Subcutaneous abdominal adipose tissue (tissue), 5 donors: ENCODE results near the gene METAP1D.
"Not testable (repeated sequence)": the region's sequence is repeated elsewhere in the genome, so short reads cannot be mapped to it uniquely, and the experiment has no call there.

Experiments
- H3K27ac ChIP-seq: one replicate; pipeline ENCODE4 v1.7.0; 2013; ENCODE audit warnings: low read depth, mild to moderate bottlenecking, inconsistent platforms, low read length, moderate library complexity
- H3K27me3 ChIP-seq, 5 donors: one replicate each; pipeline ENCODE4 v1.7.0; 2013; ENCODE audit warnings: low read length in 5 of 5, inconsistent platforms in 1 of 5; ENCODE audit not compliant: control insufficient read depth in 5 of 5, insufficient read depth in 4 of 5
- H3K36me3 ChIP-seq, 5 donors: one replicate each; pipeline ENCODE4 v1.7.0; 2013; ENCODE audit warnings: low read length in 5 of 5; ENCODE audit not compliant: control insufficient read depth in 5 of 5, insufficient read depth in 5 of 5
- H3K4me1 ChIP-seq, 5 donors: one replicate each; pipeline ENCODE4 v1.7.0; 2013; ENCODE audit warnings: low read length in 5 of 5, mild to moderate bottlenecking in 3 of 5, moderate library complexity in 1 of 5; ENCODE audit not compliant: control insufficient read depth in 5 of 5, insufficient read depth in 5 of 5
- H3K4me3 ChIP-seq, 5 donors: one replicate each; pipeline ENCODE4 v1.7.0; 2013; ENCODE audit warnings: low read length in 5 of 5, low read depth in 1 of 5
- H3K9ac ChIP-seq, 5 donors: one replicate each; pipeline ENCODE4 v1.7.0; 2013; ENCODE audit warnings: low read length in 5 of 5, mild to moderate bottlenecking in 4 of 5, moderate library complexity in 3 of 5
- H3K9me3 ChIP-seq, 5 donors: one replicate each; pipeline ENCODE4 v1.7.0; 2013; ENCODE audit warnings: low read length in 5 of 5; ENCODE audit not compliant: control insufficient read depth in 5 of 5
- donor health status: healthy.
- donor health status: healthy.
- donor health status: healthy.
- donor health status: healthy.
- donor health status: healthy.

The METAP1D gene

DNA sequence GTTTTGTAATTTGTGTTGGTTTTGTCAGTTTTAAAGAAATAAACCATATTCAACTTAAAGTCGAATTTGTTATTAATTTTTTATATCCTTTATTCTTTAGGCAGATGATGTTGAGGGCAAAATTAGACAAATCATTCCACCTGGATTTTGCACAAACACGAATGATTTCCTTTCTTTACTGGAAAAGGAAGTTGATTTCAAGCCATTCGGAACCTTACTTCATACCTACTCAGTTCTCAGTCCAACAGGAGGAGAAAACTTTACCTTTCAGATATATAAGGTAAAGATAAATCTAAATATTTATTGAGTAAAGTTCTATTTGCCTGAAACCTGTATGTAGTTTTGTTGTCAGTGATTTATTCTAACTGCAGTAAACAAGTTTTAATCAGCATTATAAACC is 34.5 kb upstream of the METAP1D start:
- no peaks in the 10 kb centered on the region for H3K9me3 ChIP-seq
- H3K4me3 ChIP-seq, result no peak overlapping the region
- H3K27me3 ChIP-seq, result no peaks in the 10 kb centered on the region
- H3K9ac ChIP-seq, result no peak overlapping the region
- peaks cover 17 to 36% (median 26%) of the 10 kb centered on the region in 5 donors for H3K36me3 ChIP-seq
- H3K27ac ChIP-seq, result no peak overlapping the region
- peaks cover 0 to 5% (median 0%) of the 10 kb centered on the region in 5 donors for H3K4me1 ChIP-seq

DNA sequence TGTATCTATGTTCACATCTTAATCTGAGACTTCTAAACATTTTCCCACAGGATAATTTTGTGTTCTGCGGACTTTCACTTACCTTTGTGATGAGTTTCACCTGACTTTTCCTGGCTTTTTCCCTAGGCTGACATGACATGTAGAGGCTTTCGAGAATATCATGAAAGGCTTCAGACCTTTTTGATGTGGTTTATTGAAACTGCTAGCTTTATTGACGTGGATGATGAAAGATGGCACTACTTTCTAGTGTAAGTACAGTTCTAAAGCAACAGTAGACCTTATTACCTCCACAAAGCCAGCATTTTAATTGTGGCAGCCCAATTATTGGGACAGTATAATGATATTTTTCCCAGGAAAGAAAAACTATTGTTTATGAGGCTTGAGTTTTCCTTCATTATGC is 34.1 kb upstream of the METAP1D start:
- Histone ChIP-seq H3K4me1 (peaks cover 0 to 5% (median 0%) of the 10 kb centered on the region in 5 donors), H3K4me3 (no peak overlapping the region), H3K27ac (no peak overlapping the region), H3K36me3 (peaks cover 17 to 36% (median 26%) of the 10 kb centered on the region in 5 donors), H3K27me3 (no peaks in the 10 kb centered on the region), H3K9ac (no peak overlapping the region), H3K9me3 (no peaks in the 10 kb centered on the region)

DNA sequence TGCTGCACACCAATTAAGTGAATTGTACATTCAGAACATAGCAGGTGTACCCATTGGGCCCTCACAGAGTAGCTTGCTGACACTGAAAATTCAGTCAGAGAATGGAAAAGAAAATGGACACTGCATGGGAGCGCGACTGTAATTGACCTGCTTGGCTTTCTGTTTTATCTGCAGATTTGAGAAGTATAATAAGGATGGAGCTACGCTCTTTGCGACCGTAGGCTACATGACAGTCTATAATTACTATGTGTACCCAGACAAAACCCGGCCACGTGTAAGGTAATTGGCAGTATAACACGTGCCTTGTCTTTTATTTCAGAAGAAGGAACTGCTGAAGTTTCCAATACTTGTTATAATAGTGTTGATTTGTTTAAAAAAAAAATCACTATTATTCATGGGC is 33.5 kb upstream of the METAP1D start:
- Histone ChIP-seq H3K4me3 (no peak overlapping the region), H3K4me1 (peaks cover 0 to 5% (median 0%) of the 10 kb centered on the region in 5 donors), H3K27ac (no peak overlapping the region), H3K9ac (no peak overlapping the region), H3K27me3 (no peaks in the 10 kb centered on the region), H3K36me3 (peaks cover 17 to 36% (median 22%) of the 10 kb centered on the region in 5 donors), H3K9me3 (no peaks in the 10 kb centered on the region)

DNA sequence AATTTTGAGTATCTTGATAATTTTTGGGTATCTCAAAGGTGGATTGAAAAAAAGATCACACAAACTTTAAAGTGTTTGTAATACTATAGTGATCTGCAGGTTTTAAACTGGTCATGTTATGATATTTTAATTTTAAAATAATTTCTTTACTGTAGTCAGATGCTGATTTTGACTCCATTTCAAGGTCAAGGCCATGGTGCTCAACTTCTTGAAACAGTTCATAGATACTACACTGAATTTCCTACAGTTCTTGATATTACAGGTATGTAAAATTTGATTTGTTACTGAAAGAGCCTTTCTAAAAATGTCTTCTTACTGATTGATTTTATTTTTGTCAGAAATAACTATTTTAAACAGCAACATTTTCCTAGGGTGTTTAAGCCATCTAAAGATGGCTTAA is 33.1 kb upstream of the METAP1D start:
- Histone ChIP-seq H3K4me3 (no peak overlapping the region), H3K36me3 (peaks cover 18 to 36% (median 23%) of the 10 kb centered on the region in 5 donors), H3K27ac (no peak overlapping the region), H3K9ac (no peak overlapping the region), H3K4me1 (peaks cover 0 to 5% (median 0%) of the 10 kb centered on the region in 5 donors), H3K27me3 (no peaks in the 10 kb centered on the region), H3K9me3 (no peaks in the 10 kb centered on the region)

GRCh38 chr2:171968509-171968908 is 31.2 kb upstream of the METAP1D start:
- peaks cover 22 to 40% (median 34%) of the 10 kb centered on the region in 5 donors for H3K36me3 ChIP-seq
- H3K27me3 ChIP-seq, result no peaks in the 10 kb centered on the region
- H3K4me1 ChIP-seq, result peaks cover 0 to 5% (median 0%) of the 10 kb centered on the region in 5 donors
- no peaks in the 10 kb centered on the region for H3K9me3 ChIP-seq
- no peak overlapping the region for H3K27ac ChIP-seq
- H3K4me3 ChIP-seq, result no peak overlapping the region
- no peak overlapping the region for H3K9ac ChIP-seq

DNA sequence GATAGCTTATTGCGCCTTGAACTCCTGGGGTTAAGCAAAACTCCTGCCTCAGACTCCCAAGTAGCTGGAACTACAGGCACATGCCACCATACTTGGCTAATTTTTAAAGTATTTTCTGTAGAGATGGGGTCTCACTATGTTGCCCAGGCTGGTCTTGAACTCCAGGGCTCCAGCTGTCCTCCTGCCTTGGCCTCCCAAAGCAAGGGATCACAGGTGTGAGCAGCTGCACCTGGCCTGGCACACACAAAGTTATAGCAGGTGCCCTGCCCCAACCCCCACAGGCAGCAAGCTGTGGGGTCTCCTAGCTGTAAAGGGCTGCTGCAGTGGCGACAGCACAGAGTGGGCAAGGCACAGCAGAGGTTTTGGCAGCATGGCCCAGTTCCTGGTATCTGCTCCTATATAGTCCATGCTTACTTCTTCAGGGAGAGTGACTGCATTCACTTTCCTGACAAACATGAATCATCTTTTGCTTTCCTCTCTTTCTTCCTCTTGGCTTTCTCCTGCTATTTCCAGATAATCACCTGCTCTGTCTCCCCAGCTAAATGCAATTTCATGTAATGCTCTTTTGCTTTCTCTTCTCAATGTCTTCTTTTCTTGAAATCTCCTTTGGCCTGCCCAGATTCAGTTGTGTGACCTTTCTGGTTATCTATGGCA is 27.3 kb upstream of the METAP1D start:
- H3K4me1 ChIP-seq, result peaks cover 0 to 5% (median 0%) of the 10 kb centered on the region in 5 donors
- H3K36me3 ChIP-seq, result peaks cover 6 to 29% (median 22%) of the 10 kb centered on the region in 5 donors

GRCh38 chr2:171979103-171979502 is 20.6 kb upstream of the METAP1D start:
- Histone ChIP-seq H3K4me3 (no peak overlapping the region), H3K27me3 (no peaks in the 10 kb centered on the region), H3K9me3 (no peaks in the 10 kb centered on the region), H3K27ac (no peak overlapping the region), H3K4me1 (no peaks in the 10 kb centered on the region), H3K9ac (no peak overlapping the region), H3K36me3 (peaks cover 22 to 40% (median 31%) of the 10 kb centered on the region in 5 donors)

More for the DNA sequence above, 27.3 kb upstream of the METAP1D start:
- no peak overlapping the region for H3K27ac ChIP-seq
- no peak overlapping the region for H3K9ac ChIP-seq
- H3K27me3 ChIP-seq, result no peaks in the 10 kb centered on the region
- H3K9me3 ChIP-seq, result no peaks in the 10 kb centered on the region
- no peak overlapping the region for H3K4me3 ChIP-seq

DNA sequence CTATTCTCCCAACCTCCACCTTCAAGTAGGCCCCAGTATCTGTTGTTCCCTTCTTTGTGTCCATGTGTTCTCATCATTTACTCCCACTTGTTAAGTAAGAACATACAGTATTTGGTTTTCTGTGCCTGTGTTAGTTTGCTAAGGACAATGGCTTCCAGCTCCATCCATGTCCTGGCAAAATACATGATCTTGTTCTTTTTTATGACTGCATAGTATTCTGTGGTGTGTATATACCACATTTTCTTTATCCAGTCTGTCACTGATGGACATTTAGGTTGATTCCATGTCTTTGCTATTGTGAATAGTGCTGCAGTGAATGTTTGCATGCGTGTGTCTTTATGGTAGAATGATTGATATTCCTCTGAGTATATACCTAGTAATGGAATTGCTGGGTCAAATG is 15.8 kb upstream of the METAP1D start:
- not testable (repeated sequence) for H3K4me3 ChIP-seq, H3K9ac ChIP-seq, H3K27ac ChIP-seq, H3K4me1 ChIP-seq, H3K9me3 ChIP-seq, H3K27me3 ChIP-seq
- peaks cover 16 to 30% (median 22%) of the 10 kb centered on the region in 5 donors for H3K36me3 ChIP-seq

DNA sequence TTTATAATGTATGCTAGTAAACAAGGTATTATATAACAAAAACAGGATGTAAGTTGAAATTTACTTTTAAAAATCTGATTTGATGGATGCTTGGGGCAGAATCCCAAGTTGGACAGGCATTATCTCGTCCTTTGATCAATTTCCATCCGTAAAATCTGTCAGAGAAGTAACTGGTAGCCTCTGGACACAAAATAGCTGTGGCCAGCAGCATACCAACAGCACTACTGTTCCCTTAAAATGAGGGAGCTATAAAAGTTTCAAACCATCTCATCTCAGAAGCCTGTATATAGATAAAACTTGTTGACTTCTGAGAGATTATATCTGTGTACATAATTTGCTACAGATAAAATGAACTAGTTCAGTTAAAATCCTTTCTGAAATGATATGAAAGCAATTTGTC is 14.7 kb upstream of the METAP1D start:
- H3K27ac ChIP-seq, result no peak overlapping the region
- no peaks in the 10 kb centered on the region for H3K9me3 ChIP-seq
- H3K4me1 ChIP-seq, result no peaks in the 10 kb centered on the region
- no peak overlapping the region for H3K9ac ChIP-seq
- no peaks in the 10 kb centered on the region for H3K27me3 ChIP-seq
- peaks cover 9 to 25% (median 11%) of the 10 kb centered on the region in 5 donors for H3K36me3 ChIP-seq
- no peak overlapping the region for H3K4me3 ChIP-seq

DNA sequence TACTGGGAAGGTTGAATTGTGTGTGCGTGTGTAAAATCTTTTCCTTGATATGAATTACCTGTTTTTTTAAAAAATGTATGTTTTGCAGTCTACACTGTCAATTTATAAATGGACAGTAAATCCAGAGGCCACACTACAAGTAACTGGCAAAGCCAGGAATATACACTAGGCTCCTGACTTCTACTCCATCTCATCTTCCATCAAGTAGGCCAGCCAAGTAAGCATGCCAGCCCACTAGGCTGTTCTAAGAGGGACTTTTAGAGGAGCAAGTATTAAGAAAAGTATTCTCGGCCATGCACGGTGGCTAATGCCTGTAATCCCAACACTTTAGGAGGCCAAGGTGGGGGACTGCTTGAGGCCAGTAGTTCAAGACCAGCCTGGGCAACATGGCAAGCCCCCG is 13.0 kb upstream of the METAP1D start:
- H3K36me3 ChIP-seq, result peaks cover 7 to 17% (median 9%) of the 10 kb centered on the region in 5 donors
- H3K4me3 ChIP-seq, result no peak overlapping the region
- H3K27ac ChIP-seq, result no peak overlapping the region
- no peaks in the 10 kb centered on the region for H3K4me1 ChIP-seq
- no peaks in the 10 kb centered on the region for H3K9me3 ChIP-seq
- H3K27me3 ChIP-seq, result no peaks in the 10 kb centered on the region
- H3K9ac ChIP-seq, result no peak overlapping the region
